HepG2 (cell line): ENCODE data around the gene NELL1. TPM values are rescaled to one million over a fixed set of nuclear protein-coding genes. Genes with fewer than 3 reads are reported as not detected.

Experiments
- ATAC-seq: fragments of 200-7000 bp; cut with Tn5 transposase; 3 replicates; pipeline ENCODE4 v1.9.1; 2020; ENCODE audit warnings: mild to moderate bottlenecking, moderate library complexity
- BruUV-seq: library from RNA; stranded (reverse); fragments of 400-500 nt; replicated peaks from 2 replicates; lab custom pipeline; 2021; lab: Mats Ljungman, UMichigan
- CTCF ChIA-PET: fragments of 300-600 bp; formaldehyde crosslinking; extraction: SDS; loops from one replicate; lab custom pipeline; 2021; ENCODE audit warnings: low total read pairs, inconsistent platforms, low intra/inter-chr PET ratio; lab: Yijun Ruan, JAX
- POLR2A ChIA-PET: fragments of 350-600 bp; sonication (Branson Sonifier 250); formaldehyde crosslinking; loops from one replicate; lab custom pipeline; 2020; ENCODE audit warnings: antibody characterized with exemption, inconsistent platforms; lab: Yijun Ruan, JAX
- DNase-seq: peaks from one replicate; pipeline ENCODE4 v3.0.0-alpha.2; 2015; ENCODE audit warnings: low spot score
- FAIRE-seq: peaks from 3 replicates; lab custom pipeline; 2011; peaks lifted over from hg19 to GRCh38; lab: Jason Lieb, UNC
- H2AFZ ChIP-seq: one replicate; pipeline ENCODE4 v1.6.1; 2011; ENCODE audit warnings: low read length, inconsistent platforms
- H3K27ac ChIP-seq: fragments of 300-600 bp; 3 replicates; pipeline ENCODE4 v1.8.0; 2011; ENCODE audit warnings: mixed run types, mild to moderate bottlenecking, mixed read lengths, low read length, inconsistent platforms; ENCODE audit not compliant: insufficient read depth; ENCODE audit errors: extremely low read length
- H3K27me3 ChIP-seq, 2 experiments: fragments of 200-600 bp in 1 of 2; 2 replicates in 1 of 2; 3 replicates in 1 of 2; pipeline versions ENCODE4 v1.6.0 to v1.8.0; 2011; ENCODE audit warnings: low read length in 2 of 2, mild to moderate bottlenecking in 2 of 2, moderate library complexity in 2 of 2, inconsistent platforms in 1 of 2; ENCODE audit not compliant: insufficient read depth in 2 of 2, control insufficient read depth in 1 of 2
- H3K36me3 ChIP-seq, 2 experiments: fragments of 200-600 bp in 1 of 2; replicated peaks in 1 of 2; 2 replicates in 1 of 2; 3 replicates in 1 of 2; pipeline versions ENCODE4 v1.5.1 to v1.8.0; 2011; ENCODE audit warnings: low read length in 2 of 2, inconsistent platforms in 1 of 2; ENCODE audit not compliant: insufficient read depth in 2 of 2, control insufficient read depth in 1 of 2
- H3K4me1 ChIP-seq: 2 replicates; pipeline ENCODE4 v1.5.1; 2012; ENCODE audit warnings: low read length, inconsistent platforms; ENCODE audit not compliant: insufficient read depth
- H3K4me2 ChIP-seq: 2 replicates; pipeline ENCODE4 v1.6.0; 2011; ENCODE audit warnings: low read depth, low read length, inconsistent platforms
- H3K4me3 ChIP-seq, 3 experiments: fragments of 200-600 bp in 1 of 3; sonication (generic), shearing (Covaris generic) in 1 of 3; replicated peaks in 1 of 3; 2 replicates each; pipeline ENCODE4 v1.5.1; 2011 to 2016; ENCODE audit warnings: low read length in 3 of 3, inconsistent platforms in 2 of 3, low read depth in 2 of 3, mild to moderate bottlenecking in 2 of 3, control low read depth in 1 of 3, mixed read lengths in 1 of 3; ENCODE audit not compliant: insufficient read depth in 1 of 3
- H3K79me2 ChIP-seq: one replicate; pipeline ENCODE4 v1.6.1; 2011; ENCODE audit warnings: low read length, inconsistent platforms; ENCODE audit not compliant: insufficient read depth
- H3K9ac ChIP-seq: 2 replicates; pipeline ENCODE4 v1.6.0; 2011; ENCODE audit warnings: mild to moderate bottlenecking, low read depth, low read length, inconsistent platforms; ENCODE audit not compliant: insufficient read depth
- H3K9me3 ChIP-seq: 2 replicates; pipeline ENCODE4 v1.5.1; 2012; ENCODE audit warnings: mild to moderate bottlenecking, low read length
- H4K20me1 ChIP-seq: 2 replicates; pipeline ENCODE4 v1.6.0; 2011; ENCODE audit warnings: inconsistent platforms, mild to moderate bottlenecking, low read length, moderate library complexity; ENCODE audit not compliant: insufficient read depth
- CENPX ChIP-seq: sonication (generic); formaldehyde crosslinking; IDR thresholded peaks from 2 replicates; pipeline ENCODE4 v1.9.0; 2021; ENCODE audit warnings: mild to moderate bottlenecking, missing genetic modification reagents, moderate library complexity
- MIER3 ChIP-seq: IDR thresholded peaks from 2 replicates; pipeline ENCODE4 v1.6.1; 2016; ENCODE audit warnings: missing compliant biosample characterization, borderline replicate concordance
- MYNN ChIP-seq: sonication (generic); formaldehyde crosslinking; IDR thresholded peaks from 2 replicates; pipeline ENCODE4 v1.4.0; 2020; ENCODE audit warnings: mild to moderate bottlenecking, low read depth, missing genetic modification reagents
- TCF7L2 ChIP-seq: IDR thresholded peaks from 2 replicates; pipeline ENCODE4 v1.6.1; 2011; ENCODE audit warnings: mild to moderate bottlenecking, low read depth, low read length, moderate library complexity
- ZNF724P ChIP-seq: sonication (generic); formaldehyde crosslinking; IDR thresholded peaks from 2 replicates; pipeline ENCODE4 v1.8.0; 2022; ENCODE audit warnings: missing genetic modification reagents, borderline replicate concordance
- WGBS: methylation state at CpG from one replicate; pipeline ENCODE4 v1.1.6; 2017; ENCODE audit warnings: low lambda C conversion rate; 5-methylcytosine and 5-hydroxymethylcytosine counted together
- in situ Hi-C: cut with HindIII; loops from 2 replicates; pipeline ENCODE4 v1.10.0; 2017; ENCODE audit warnings: low pct_unique_long_range_greater_than_20kb; ENCODE audit not compliant: extremely low pct_ligation_motif_present
- intact Hi-C: fragments of 100-400 bp; cut with micrococcal nuclease; formaldehyde crosslinking; loops from one replicate; pipeline ENCODE4 v1.10.0; 2022; ENCODE audit not compliant: unreplicated experiment
- polyA plus RNA-seq, 8 experiments: library from polyadenylated mRNA; depleted of rRNA in 3 of 8; stranded (reverse) in 7 of 8; unstranded in 1 of 8; fragments of >200 nt; fragmentation: Illumina TruSeq in 4 of 8; extraction: Trizol in 4 of 8; gene quantifications; 2 replicates each; pipeline versions ENCODE4 v1.2.1 to v1.2.3, GENCODE V29; 2011 to 2016; ENCODE audit warnings: low read depth in 4 of 8, missing spikeins in 1 of 8, mixed read lengths in 1 of 8; ENCODE audit not compliant: insufficient read depth in 1 of 8
- total RNA-seq, 5 experiments: library from RNA; depleted of rRNA; stranded (reverse); fragments of >200 nt; fragmentation: Illumina TruSeq; extraction: Trizol; gene quantifications; 2 replicates each; pipeline ENCODE4 v1.2.3, GENCODE V29; 2016; ENCODE audit warnings: low read depth in 1 of 5
- TF ChIP-seq, protein P1 (sequence below): sonication (generic); formaldehyde crosslinking; IDR thresholded peaks from 2 replicates; pipeline ENCODE4 v1.4.0; 2020; ENCODE audit warnings: missing genetic modification reagents, mild to moderate bottlenecking, borderline replicate concordance
- TF ChIP-seq, protein P2 (sequence below): sonication (generic); formaldehyde crosslinking; IDR thresholded peaks from 2 replicates; pipeline ENCODE4 v1.8.0; 2022; ENCODE audit warnings: mild to moderate bottlenecking, missing genetic modification reagents
- TF ChIP-seq, protein P3 (sequence below): sonication (generic); formaldehyde crosslinking; IDR thresholded peaks from 2 replicates; pipeline ENCODE4 v1.4.0; 2020; ENCODE audit warnings: missing genetic modification reagents
- TF ChIP-seq, protein P4 (sequence below): IDR thresholded peaks from 2 replicates; pipeline ENCODE4 v1.6.1; 2016; ENCODE audit warnings: missing genetic modification reagents, missing compliant biosample characterization

The NELL1 gene
- total and polyA plus RNA-seq, 2 of the 13 experiments (the other 11 are each of a cell fraction or from before 2014, with no cell fraction given) = not detected

DNA sequence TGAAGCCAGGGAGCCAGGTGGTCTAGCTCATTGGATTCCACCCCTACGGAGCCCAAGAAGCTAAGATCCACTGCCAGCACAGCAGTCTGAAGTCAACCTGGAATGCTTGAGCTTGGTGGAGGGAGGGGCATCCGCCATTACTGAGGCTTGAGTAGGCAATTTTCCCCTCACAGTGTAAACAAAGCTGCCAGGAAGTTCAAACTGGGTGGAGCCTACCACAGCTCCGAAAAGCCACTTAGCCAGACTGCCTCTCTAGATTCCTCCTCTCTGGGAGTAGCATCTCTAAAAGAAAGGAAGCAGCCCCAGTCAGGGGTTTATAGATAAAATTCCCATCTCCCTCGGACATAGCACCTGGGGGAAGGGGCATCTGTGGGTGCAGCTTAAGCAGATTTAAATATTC is 620.3 kb downstream of the NELL1 start:
- H3K4me2 ChIP-seq = no peak overlapping the region
- no peaks in the 10 kb centered on the region for H3K36me3 ChIP-seq
- WGBS = 28% methylated on average over 4 of the region's 4 CpGs
- no peak overlapping the region for H3K4me3 ChIP-seq
- H3K27me3 ChIP-seq = no peaks in the 10 kb centered on the region
- no peaks in the 10 kb centered on the region for H3K79me2 ChIP-seq
- no peak overlapping the region for H3K27ac ChIP-seq
- H3K9ac ChIP-seq = no peak overlapping the region
- FAIRE-seq (no peak), ATAC-seq (no peak), DNase-seq (no peak)
- intact Hi-C loops (no loop called here), in situ Hi-C loops (no loop called here)
- CTCF ChIA-PET = no interaction called here
- no peak overlapping the region for H2AFZ ChIP-seq
- POLR2A ChIA-PET = no interaction called here
- no peaks in the 10 kb centered on the region for H4K20me1 ChIP-seq
- H3K9me3 ChIP-seq = no peaks in the 10 kb centered on the region
- TF ChIP-seq MIER3 (CRISPR knock-in tag) (no peak), MYNN (no peak), ZNF724P (no peak), TCF7L2 (no peak), CENPX (CRISPR knock-in tag) (no peak)
- TF ChIP-seq, protein P1, sequence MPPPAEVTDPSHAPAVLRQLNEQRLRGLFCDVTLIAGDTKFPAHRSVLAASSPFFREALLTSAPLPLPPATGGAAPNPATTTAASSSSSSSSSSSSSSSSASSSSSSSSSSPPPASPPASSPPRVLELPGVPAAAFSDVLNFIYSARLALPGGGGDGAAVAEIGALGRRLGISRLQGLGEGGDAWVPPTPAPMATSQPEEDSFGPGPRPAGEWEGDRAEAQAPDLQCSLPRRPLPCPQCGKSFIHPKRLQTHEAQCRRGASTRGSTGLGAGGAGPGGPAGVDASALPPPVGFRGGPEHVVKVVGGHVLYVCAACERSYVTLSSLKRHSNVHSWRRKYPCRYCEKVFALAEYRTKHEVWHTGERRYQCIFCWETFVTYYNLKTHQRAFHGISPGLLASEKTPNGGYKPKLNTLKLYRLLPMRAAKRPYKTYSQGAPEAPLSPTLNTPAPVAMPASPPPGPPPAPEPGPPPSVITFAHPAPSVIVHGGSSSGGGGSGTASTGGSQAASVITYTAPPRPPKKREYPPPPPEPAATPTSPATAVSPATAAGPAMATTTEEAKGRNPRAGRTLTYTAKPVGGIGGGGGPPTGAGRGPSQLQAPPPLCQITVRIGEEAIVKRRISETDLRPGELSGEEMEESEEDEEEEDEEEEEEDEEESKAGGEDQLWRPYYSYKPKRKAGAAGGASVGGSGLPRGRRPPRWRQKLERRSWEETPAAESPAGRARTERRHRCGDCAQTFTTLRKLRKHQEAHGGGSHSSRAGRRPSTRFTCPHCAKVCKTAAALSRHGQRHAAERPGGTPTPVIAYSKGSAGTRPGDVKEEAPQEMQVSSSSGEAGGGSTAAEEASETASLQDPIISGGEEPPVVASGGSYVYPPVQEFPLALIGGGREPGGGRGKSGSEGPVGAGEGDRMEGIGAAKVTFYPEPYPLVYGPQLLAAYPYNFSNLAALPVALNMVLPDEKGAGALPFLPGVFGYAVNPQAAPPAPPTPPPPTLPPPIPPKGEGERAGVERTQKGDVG = no peak
- TF ChIP-seq, protein P2, sequence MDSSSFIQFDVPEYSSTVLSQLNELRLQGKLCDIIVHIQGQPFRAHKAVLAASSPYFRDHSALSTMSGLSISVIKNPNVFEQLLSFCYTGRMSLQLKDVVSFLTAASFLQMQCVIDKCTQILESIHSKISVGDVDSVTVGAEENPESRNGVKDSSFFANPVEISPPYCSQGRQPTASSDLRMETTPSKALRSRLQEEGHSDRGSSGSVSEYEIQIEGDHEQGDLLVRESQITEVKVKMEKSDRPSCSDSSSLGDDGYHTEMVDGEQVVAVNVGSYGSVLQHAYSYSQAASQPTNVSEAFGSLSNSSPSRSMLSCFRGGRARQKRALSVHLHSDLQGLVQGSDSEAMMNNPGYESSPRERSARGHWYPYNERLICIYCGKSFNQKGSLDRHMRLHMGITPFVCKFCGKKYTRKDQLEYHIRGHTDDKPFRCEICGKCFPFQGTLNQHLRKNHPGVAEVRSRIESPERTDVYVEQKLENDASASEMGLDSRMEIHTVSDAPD (CRISPR knock-in tag) = no peak
- TF ChIP-seq, protein P3, sequence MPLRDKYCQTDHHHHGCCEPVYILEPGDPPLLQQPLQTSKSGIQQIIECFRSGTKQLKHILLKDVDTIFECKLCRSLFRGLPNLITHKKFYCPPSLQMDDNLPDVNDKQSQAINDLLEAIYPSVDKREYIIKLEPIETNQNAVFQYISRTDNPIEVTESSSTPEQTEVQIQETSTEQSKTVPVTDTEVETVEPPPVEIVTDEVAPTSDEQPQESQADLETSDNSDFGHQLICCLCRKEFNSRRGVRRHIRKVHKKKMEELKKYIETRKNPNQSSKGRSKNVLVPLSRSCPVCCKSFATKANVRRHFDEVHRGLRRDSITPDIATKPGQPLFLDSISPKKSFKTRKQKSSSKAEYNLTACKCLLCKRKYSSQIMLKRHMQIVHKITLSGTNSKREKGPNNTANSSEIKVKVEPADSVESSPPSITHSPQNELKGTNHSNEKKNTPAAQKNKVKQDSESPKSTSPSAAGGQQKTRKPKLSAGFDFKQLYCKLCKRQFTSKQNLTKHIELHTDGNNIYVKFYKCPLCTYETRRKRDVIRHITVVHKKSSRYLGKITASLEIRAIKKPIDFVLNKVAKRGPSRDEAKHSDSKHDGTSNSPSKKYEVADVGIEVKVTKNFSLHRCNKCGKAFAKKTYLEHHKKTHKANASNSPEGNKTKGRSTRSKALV (CRISPR knock-in tag) = no peak
- TF ChIP-seq, protein P4, sequence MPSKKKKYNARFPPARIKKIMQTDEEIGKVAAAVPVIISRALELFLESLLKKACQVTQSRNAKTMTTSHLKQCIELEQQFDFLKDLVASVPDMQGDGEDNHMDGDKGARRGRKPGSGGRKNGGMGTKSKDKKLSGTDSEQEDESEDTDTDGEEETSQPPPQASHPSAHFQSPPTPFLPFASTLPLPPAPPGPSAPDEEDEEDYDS (CRISPR knock-in tag) = no peak
- no peaks in the 10 kb centered on the region for H3K4me1 ChIP-seq
- no TSS peak for BruUV-seq
